HuH-7.5 (cell line): ENCODE data around the gene SGK1.
"Not testable (repeated sequence)": the region's sequence is repeated elsewhere in the genome, so short reads cannot be mapped to it uniquely, and the experiment has no call there.

Experiments used
- DNase-seq: peaks from one replicate; pipeline ENCODE4 v3.0.0; 2011; ENCODE audit warnings: low spot score

The SGK1 gene

GRCh38 chr6:134253681-134254080 lies 64.2 kb downstream of the SGK1 start:
- DNase-seq: no peak

- no peak for DNase-seq
These were observed 66.6 kb downstream of the SGK1 start for GRCh38 chr6:134251320-134251719.

- DNase-seq: no peak
These were observed 67.1 kb downstream of the SGK1 start for GRCh38 chr6:134250776-134251175.

- DNase-seq: no peak
These were observed 67.9 kb downstream of the SGK1 start for GRCh38 chr6:134249759-134250602.

- DNase-seq: no peak
These were observed 68.6 kb downstream of the SGK1 start for GRCh38 chr6:134249239-134249758.

- DNase-seq: no peak
These were observed 69.9 kb downstream of the SGK1 start for GRCh38 chr6:134247844-134248580.

GRCh38 chr6:134247231-134247833 lies 70.6 kb downstream of the SGK1 start:
- DNase-seq: no peak

- no peak for DNase-seq
These were observed 72.2 kb downstream of the SGK1 start for GRCh38 chr6:134245706-134246105.

GRCh38 chr6:134245041-134245440 lies 72.9 kb downstream of the SGK1 start:
- no peak for DNase-seq

- no peak for DNase-seq
These were observed 77.1 kb downstream of the SGK1 start for GRCh38 chr6:134240665-134241431.

GRCh38 chr6:134238960-134239795 lies 78.7 kb downstream of the SGK1 start:
- no peak for DNase-seq

GRCh38 chr6:134238006-134238405 lies 79.9 kb downstream of the SGK1 start:
- no peak for DNase-seq

GRCh38 chr6:134235937-134236751 lies 81.8 kb downstream of the SGK1 start:
- no peak for DNase-seq

GRCh38 chr6:134235334-134235733 lies 82.6 kb downstream of the SGK1 start:
- not testable (repeated sequence) for DNase-seq

GRCh38 chr6:134233180-134233955 lies 84.5 kb downstream of the SGK1 start:
- DNase-seq: no peak

GRCh38 chr6:134230940-134231339 lies 87.0 kb downstream of the SGK1 start:
- no peak for DNase-seq

- DNase-seq: no peak
These were observed 87.7 kb downstream of the SGK1 start for GRCh38 chr6:134230087-134230700.

GRCh38 chr6:134229520-134229919 lies 88.4 kb downstream of the SGK1 start:
- DNase-seq: no peak
